Mesenchymal stem cell (in vitro differentiated cells and primary cell): Measurements from ENCODE around the gene NR2F6.

Experiments used
- DNase-seq: peaks from one replicate; pipeline ENCODE4 v3.0.0-alpha.2; 2013
- H2AFZ ChIP-seq: one replicate; pipeline ENCODE4 v1.6.1; 2013; ENCODE audit warnings: low read depth, mild to moderate bottlenecking, control low read depth, inconsistent platforms, low read length, moderate library complexity
- H2AK5ac ChIP-seq: 2 replicates; pipeline ENCODE4 v1.6.1; 2013; ENCODE audit warnings: low read length, moderate library complexity, mild to moderate bottlenecking, inconsistent platforms; ENCODE audit not compliant: severe bottlenecking
- H2BK120ac ChIP-seq: one replicate; pipeline ENCODE4 v1.6.1; 2013; ENCODE audit warnings: low read depth, mild to moderate bottlenecking, inconsistent platforms, low read length, moderate library complexity
- H2BK12ac ChIP-seq, 2 experiments: one replicate each; pipeline ENCODE4 v1.6.1; 2013; ENCODE audit warnings: inconsistent platforms in 2 of 2, low read length in 2 of 2, mild to moderate bottlenecking in 2 of 2, moderate library complexity in 2 of 2, control low read depth in 1 of 2
- H2BK15ac ChIP-seq: one replicate; pipeline ENCODE4 v1.6.1; 2013; ENCODE audit warnings: mild to moderate bottlenecking, low read depth, inconsistent platforms; ENCODE audit not compliant: poor library complexity, severe bottlenecking
- H2BK5ac ChIP-seq: 2 replicates; pipeline ENCODE4 v1.6.1; 2013; ENCODE audit warnings: low read depth, mild to moderate bottlenecking, low read length, control low read depth, inconsistent platforms; ENCODE audit not compliant: poor library complexity, severe bottlenecking
- H3K14ac ChIP-seq, 2 experiments: one replicate each; pipeline ENCODE4 v1.6.1; 2013; ENCODE audit warnings: inconsistent platforms in 2 of 2, low read length in 2 of 2, control low read depth in 1 of 2, mild to moderate bottlenecking in 1 of 2, moderate library complexity in 1 of 2
- H3K18ac ChIP-seq, 2 experiments: one replicate each; pipeline ENCODE4 v1.6.1; 2013; ENCODE audit warnings: inconsistent platforms in 2 of 2, low read length in 2 of 2, control low read depth in 1 of 2, low read depth in 1 of 2, mild to moderate bottlenecking in 1 of 2
- H3K23ac ChIP-seq, 2 experiments: one replicate each; pipeline ENCODE4 v1.6.1; 2013; ENCODE audit warnings: inconsistent platforms in 2 of 2, low read length in 2 of 2, mild to moderate bottlenecking in 2 of 2, moderate library complexity in 2 of 2, control low read depth in 1 of 2
- H3K27ac ChIP-seq: 2 replicates; pipeline ENCODE4 v1.5.1; 2013; ENCODE audit warnings: mild to moderate bottlenecking, moderate library complexity, low read length, control low read depth, inconsistent platforms; ENCODE audit not compliant: poor library complexity, severe bottlenecking
- H3K27me3 ChIP-seq, 2 experiments: 2 replicates each; pipeline versions ENCODE4 v1.6.1 to v1.7.0; 2013; ENCODE audit warnings: low read length in 2 of 2, mild to moderate bottlenecking in 2 of 2, moderate library complexity in 2 of 2, control low read depth in 1 of 2, inconsistent platforms in 1 of 2; ENCODE audit not compliant: control insufficient read depth in 1 of 2, insufficient read depth in 1 of 2
- H3K36me3 ChIP-seq, 2 experiments: 2 replicates each; pipeline versions ENCODE4 v1.6.1 to v1.7.0; 2013; ENCODE audit warnings: low read length in 2 of 2, control low read depth in 1 of 2, inconsistent platforms in 1 of 2, low read depth in 1 of 2, mild to moderate bottlenecking in 1 of 2; ENCODE audit not compliant: insufficient read depth in 2 of 2, control insufficient read depth in 1 of 2
- H3K4ac ChIP-seq, 2 experiments: one replicate each; pipeline ENCODE4 v1.6.1; 2013; ENCODE audit warnings: inconsistent platforms in 2 of 2, low read length in 2 of 2, mild to moderate bottlenecking in 2 of 2, moderate library complexity in 2 of 2, control low read depth in 1 of 2, low read depth in 1 of 2
- H3K4me1 ChIP-seq: 2 replicates; pipeline ENCODE4 v1.6.1; 2013; ENCODE audit warnings: low read depth, low read length, control low read depth; ENCODE audit not compliant: control insufficient read depth, insufficient read depth
- H3K4me2 ChIP-seq: 2 replicates; pipeline ENCODE4 v1.6.1; 2013; ENCODE audit warnings: low read length, mild to moderate bottlenecking, inconsistent platforms; ENCODE audit not compliant: poor library complexity, severe bottlenecking
- H3K4me3 ChIP-seq, 2 experiments: 2 replicates each; pipeline versions ENCODE4 v1.5.1 to v1.7.0; 2013; ENCODE audit warnings: low read length in 2 of 2, mild to moderate bottlenecking in 2 of 2, control low read depth in 1 of 2, low read depth in 1 of 2; ENCODE audit not compliant: insufficient read depth in 1 of 2
- H3K79me1 ChIP-seq: replicated peaks from 2 replicates; pipeline ENCODE4 v1.6.1; 2013; ENCODE audit warnings: mild to moderate bottlenecking, control low read depth, low read length, inconsistent platforms; ENCODE audit not compliant: poor library complexity, severe bottlenecking
- H3K9ac ChIP-seq: 2 replicates; pipeline ENCODE4 v1.7.0; 2013; ENCODE audit warnings: mild to moderate bottlenecking, low read length, moderate library complexity
- H3K9me3 ChIP-seq: 2 replicates; pipeline ENCODE4 v1.7.0; 2013; ENCODE audit warnings: mild to moderate bottlenecking, low read length; ENCODE audit not compliant: control insufficient read depth
- H4K8ac ChIP-seq: one replicate; pipeline ENCODE4 v1.6.1; 2013; ENCODE audit warnings: inconsistent platforms, mild to moderate bottlenecking, low read length, moderate library complexity
- H4K91ac ChIP-seq: one replicate; pipeline ENCODE4 v1.6.1; 2013; ENCODE audit warnings: mild to moderate bottlenecking, low read length, inconsistent platforms
- WGBS: methylation state at CpG from one replicate; pipeline ENCODE4 v1.1.7; 2013; ENCODE audit warnings: mixed read lengths; 5-methylcytosine and 5-hydroxymethylcytosine counted together

Gene NR2F6

DNA sequence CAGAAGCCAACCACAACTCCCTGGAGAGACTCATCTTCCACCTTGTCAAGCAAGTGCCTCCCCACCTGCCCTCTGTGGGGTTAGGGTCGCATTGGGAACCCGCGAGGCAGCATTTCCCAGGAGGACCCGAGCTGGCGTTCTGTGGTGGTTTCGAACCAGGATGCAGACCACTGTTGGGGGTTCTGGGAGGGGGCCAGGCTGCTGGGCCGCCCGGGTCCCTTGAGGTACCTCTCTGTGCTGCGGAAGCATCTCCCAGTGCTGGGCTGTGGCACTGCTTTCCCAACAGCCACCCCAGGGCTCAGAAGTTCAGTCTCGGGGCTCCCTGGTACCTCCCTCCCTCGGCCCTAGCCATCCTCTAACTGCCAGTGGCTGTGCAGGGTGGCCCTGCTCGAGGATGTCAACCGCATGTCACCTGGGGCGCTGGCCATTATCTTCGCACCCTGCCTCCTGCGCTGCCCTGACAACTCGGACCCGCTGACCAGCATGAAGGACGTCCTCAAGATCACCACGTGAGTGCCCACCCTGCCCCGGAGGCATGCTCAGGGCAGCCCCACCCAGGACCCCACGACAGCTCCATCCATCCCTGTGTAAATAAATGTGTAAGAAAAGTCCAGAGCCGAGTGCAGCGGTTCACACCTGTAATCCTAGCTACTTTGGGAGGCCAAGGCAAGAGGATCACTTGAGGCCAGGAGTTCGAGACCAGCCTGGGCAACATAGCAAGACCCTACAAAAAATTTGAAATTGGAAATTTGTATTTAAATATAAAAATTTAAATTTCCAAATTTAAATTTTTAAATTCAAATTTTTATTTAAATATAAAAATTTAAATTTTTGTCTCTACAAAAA lies 38.8 kb downstream of the NR2F6 start:
- Histone ChIP-seq H2BK12ac (no peak overlapping the region), H3K9ac (no peak overlapping the region), H3K4me3 (no peak overlapping the region), H3K23ac (no peak overlapping the region), H3K4me2 (no peak overlapping the region), H2BK120ac (no peak overlapping the region), H3K27ac (no peak overlapping the region), H3K36me3 (peaks cover 81 to 88% of the 10 kb centered on the region in 2 experiments), H3K79me1 (peaks cover 10% of the 10 kb centered on the region), H3K4me1 (peaks cover 7% of the 10 kb centered on the region), H4K8ac (no peak overlapping the region), H2BK5ac (no peak overlapping the region), H3K14ac (no peak overlapping the region), H3K27me3 (no peaks in the 10 kb centered on the region), H3K9me3 (no peaks in the 10 kb centered on the region), H3K18ac (no peak overlapping the region), H2AFZ (no peak overlapping the region), H2BK15ac (no peak overlapping the region), H4K91ac (peak overlapping the region; percentile 11), H3K4ac (no peak overlapping the region), H2AK5ac (no peak overlapping the region)
- no peak for DNase-seq
- whole genome bisulfite sequencing: 97% methylated on average over 24 of the region's 25 CpGs

- Histone ChIP-seq H2BK15ac (no peak overlapping the region), H3K27ac (no peak overlapping the region), H3K4ac (no peak overlapping the region), H3K79me1 (peaks cover 12% of the 10 kb centered on the region), H4K8ac (no peak overlapping the region), H3K36me3 (peaks cover 84 to 88% of the 10 kb centered on the region in 2 experiments), H3K14ac (no peak overlapping the region), H2AFZ (no peak overlapping the region), H3K4me3 (no peak overlapping the region), H3K4me1 (peaks cover 7% of the 10 kb centered on the region), H3K9ac (no peak overlapping the region), H4K91ac (no peak overlapping the region), H2AK5ac (no peak overlapping the region), H3K18ac (no peak overlapping the region), H3K27me3 (no peaks in the 10 kb centered on the region), H2BK12ac (no peak overlapping the region), H2BK120ac (no peak overlapping the region), H2BK5ac (no peak overlapping the region), H3K4me2 (no peak overlapping the region), H3K23ac (no peak overlapping the region), H3K9me3 (no peaks in the 10 kb centered on the region)
- WGBS: 90% methylated on average over 27 of the region's 27 CpGs
- DNase-seq: peak; percentile 52
Measured at GRCh38 chr19:17205237-17206140, 40.2 kb downstream of the NR2F6 start.

DNA sequence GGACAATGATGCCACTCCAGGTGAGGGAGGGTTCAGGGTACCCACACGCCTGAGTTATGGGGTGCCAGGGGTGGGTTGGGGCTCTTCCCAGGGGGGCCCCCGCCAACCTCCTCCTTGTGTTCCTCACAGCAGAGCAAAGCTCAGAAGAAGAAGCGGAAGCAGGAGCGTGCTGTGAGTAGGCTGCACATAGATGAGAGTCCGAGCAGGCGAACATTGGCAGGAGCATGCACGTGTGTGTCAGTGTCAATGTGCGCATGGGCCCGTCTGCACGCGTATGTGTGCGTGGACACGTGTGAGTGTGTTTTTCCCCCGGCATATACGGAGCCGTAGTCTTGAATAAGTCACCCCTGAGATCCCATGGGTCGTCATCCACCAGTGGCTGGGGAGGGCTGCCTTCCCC lies 43.0 kb downstream of the NR2F6 start:
- no peaks in the 10 kb centered on the region for H3K4me1 ChIP-seq
- no peak overlapping the region for H4K91ac ChIP-seq
- no peak overlapping the region for H2AK5ac ChIP-seq
- peaks cover 86 to 89% of the 10 kb centered on the region in 2 experiments for H3K36me3 ChIP-seq
- no peak overlapping the region for H3K9ac ChIP-seq
- no peaks in the 10 kb centered on the region for H3K27me3 ChIP-seq
- no peak overlapping the region for H3K18ac ChIP-seq
- no peak overlapping the region for H3K4me3 ChIP-seq
- H2BK12ac ChIP-seq: no peak overlapping the region
- H3K4ac ChIP-seq: no peak overlapping the region
- no peak overlapping the region for H2BK120ac ChIP-seq
- H3K4me2 ChIP-seq: no peak overlapping the region
- H3K79me1 ChIP-seq: peaks cover 9% of the 10 kb centered on the region
- no peak for DNase-seq
- no peak overlapping the region for H3K23ac ChIP-seq
- H3K9me3 ChIP-seq: no peaks in the 10 kb centered on the region
- no peak overlapping the region for H4K8ac ChIP-seq
- no peak overlapping the region for H2AFZ ChIP-seq
- H2BK5ac ChIP-seq: no peak overlapping the region
- H3K14ac ChIP-seq: no peak overlapping the region
- WGBS: 96% methylated on average over 17 of the region's 17 CpGs
- H3K27ac ChIP-seq: no peak overlapping the region
- no peak overlapping the region for H2BK15ac ChIP-seq

- Histone ChIP-seq H2AFZ (no peak overlapping the region), H3K79me1 (peaks cover 9% of the 10 kb centered on the region), H3K14ac (no peak overlapping the region), H4K91ac (no peak overlapping the region), H3K18ac (no peak overlapping the region), H2BK15ac (no peak overlapping the region), H3K27ac (no peak overlapping the region), H3K27me3 (no peaks in the 10 kb centered on the region), H2BK12ac (no peak overlapping the region), H2AK5ac (no peak overlapping the region), H3K4me1 (no peaks in the 10 kb centered on the region), H3K4ac (no peak overlapping the region), H2BK5ac (no peak overlapping the region), H3K9me3 (no peaks in the 10 kb centered on the region), H3K23ac (no peak overlapping the region), H3K4me2 (no peak overlapping the region), H3K36me3 (peaks cover 91 to 93% of the 10 kb centered on the region in 2 experiments), H3K4me3 (no peak overlapping the region), H3K9ac (no peak overlapping the region), H4K8ac (no peak overlapping the region), H2BK120ac (no peak overlapping the region)
- 93% methylated on average over 9 of the region's 9 CpGs for WGBS
- no peak for DNase-seq
Measured at GRCh38 chr19:17202249-17202648, 43.5 kb downstream of the NR2F6 start.
